CD4-positive, alpha-beta T cell treated with Interleukin-17A for 4 hours (primary cell): Measurements from ENCODE around the gene RING1.

ENCODE experiments used
- DNase-seq: peaks from one replicate; pipeline ENCODE4 v3.0.0-alpha.2; 2020; ENCODE audit warnings: mixed read lengths

The RING1 gene

GRCh38 chr6:33193619-33194018 is 14.7 kb upstream of the RING1 start:
- no peak for DNase-seq

- no peak for DNase-seq
Observed at GRCh38 chr6:33194431-33194979, 13.8 kb upstream of the RING1 start.

- no peak for DNase-seq
Observed at GRCh38 chr6:33195304-33196165, 12.8 kb upstream of the RING1 start.

- DNase-seq, result peak; percentile 28
Observed at GRCh38 chr6:33197431-33198048, 10.8 kb upstream of the RING1 start.

DNA sequence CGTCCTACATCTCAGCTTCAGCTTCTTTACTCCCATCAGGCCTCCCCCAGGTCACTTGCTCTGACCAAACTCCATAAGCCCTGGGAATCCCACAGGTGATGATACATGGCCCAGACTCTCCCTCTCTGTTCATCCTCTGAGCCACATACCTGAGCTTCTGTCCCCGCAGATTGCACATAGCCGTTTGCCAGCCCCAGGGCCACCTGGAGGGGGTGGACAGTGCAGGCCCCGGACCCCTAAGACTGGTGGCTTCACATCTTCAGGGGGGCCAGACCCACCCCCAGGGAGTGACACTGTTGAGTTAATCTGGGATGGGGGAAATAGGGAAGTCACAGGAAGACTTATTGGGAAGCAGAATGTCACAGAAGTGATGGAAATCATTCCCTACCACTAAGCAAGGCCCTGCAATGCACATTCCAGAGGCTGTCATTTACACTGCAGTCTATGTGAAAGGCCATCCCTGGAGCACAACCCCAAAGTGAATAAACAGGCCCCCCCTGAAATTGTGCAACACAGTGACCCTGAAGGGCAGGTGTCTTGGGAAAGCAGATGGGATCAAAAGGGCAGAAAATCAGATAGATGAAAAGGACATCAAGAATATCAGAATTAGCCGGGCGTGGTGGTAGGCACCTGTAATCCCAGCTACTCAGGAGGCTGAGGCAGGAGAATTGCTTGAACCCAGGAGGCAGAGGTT is 10.0 kb upstream of the RING1 start:
- DNase-seq, result no peak

DNA sequence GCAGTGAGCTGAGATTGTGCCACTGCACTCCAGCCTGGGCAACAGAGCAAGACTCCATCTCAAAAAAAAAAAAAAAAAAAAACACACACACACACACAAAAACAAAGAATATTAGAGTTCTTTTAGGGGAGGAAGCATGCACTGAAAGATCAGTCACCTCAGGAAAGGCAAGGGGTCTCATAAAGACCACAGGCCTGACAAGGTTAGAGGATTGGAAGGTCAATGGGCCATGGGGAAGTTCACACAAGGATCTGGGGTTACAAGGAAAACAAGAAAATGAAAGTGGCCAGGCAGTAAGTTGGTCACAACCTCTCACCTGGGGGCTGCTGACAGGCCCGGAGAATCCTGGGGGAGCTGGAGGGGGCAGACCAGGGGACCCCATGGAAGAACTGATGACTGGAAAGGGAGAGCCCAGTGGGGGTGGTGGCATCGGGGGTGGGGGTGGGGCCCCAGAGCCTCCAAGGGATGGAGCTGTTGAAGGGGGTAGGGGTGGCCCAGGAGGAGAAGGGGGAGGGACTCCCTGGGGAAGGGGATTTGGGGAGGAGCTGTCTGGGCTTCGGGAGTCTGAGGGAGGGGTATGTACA is 9.4 kb upstream of the RING1 start:
- DNase-seq, result no peak

DNA sequence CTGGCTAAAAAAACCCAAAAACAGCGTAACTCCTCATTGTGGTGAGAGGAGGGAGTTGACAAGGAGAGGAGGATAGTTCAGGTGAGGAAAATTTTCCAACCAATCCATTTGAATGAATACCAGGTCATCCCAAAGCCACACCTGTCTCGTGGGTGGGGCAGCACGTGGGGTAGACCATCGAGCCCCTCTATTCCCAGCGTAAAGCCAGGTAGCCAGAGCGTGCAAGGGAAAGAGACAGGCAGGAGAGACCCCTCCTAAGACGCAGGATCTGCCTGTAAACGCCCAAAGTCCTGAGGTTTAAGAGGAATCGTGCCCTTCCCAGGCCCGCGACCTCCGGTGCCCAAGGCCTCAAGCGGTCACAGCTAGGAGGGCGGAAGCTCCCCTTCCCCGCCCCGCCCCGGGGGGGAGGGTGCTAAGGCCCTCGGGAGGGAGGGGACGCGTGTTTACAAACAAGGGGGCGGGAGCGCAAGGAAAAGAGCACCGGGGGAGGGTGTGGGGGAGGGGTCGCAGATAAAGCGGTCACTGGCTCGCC is 8.5 kb upstream of the RING1 start:
- peak; percentile 74 for DNase-seq

- DNase-seq, result peak; percentile 99
Observed at GRCh38 chr6:33200219-33201146, 7.8 kb upstream of the RING1 start, which contains the start of the genes RXRB and SLC39A7. TSS of gene RXRB (minus strand) at chr6:33200665. CDS start at chr6:33200476, 189 bp downstream. TSS of gene SLC39A7 (plus strand) at chr6:33200867. CDS start at chr6:33201246, 379 bp downstream.

DNA sequence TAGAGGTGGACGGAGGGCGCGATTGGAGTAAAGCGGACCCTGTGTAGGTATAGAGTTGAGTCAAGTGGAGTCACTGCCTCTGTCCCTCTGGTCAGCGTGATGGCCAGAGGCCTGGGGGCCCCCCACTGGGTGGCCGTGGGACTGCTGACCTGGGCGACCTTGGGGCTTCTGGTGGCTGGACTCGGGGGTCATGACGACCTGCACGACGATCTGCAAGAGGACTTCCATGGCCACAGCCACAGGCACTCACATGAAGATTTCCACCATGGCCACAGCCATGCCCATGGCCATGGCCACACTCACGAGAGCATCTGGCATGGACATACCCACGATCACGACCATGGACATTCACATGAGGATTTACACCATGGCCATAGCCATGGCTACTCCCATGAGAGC is 7.2 kb upstream of the RING1 start:
- no peak for DNase-seq

DNA sequence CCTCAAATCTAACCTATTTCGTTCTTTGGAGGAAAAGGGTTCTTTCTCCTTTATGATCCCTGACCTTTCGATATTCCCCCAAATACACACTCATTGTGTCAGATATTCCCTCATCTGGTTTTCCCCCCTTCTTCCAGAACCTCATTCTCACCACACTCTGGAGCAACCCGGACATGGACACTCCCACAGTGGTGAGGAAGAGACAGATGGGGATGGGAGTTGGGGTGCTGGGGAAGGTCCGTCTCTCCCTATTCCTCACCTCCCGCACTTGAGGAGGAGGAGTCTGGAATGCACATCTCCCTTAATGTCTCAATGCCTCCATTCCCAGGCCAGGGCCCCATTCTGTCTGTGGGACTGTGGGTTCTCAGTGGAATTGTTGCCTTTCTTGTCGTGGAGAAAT is 6.4 kb upstream of the RING1 start:
- DNase-seq, result no peak

- DNase-seq, result no peak
Observed at GRCh38 chr6:33202799-33203198, 5.5 kb upstream of the RING1 start.

DNA sequence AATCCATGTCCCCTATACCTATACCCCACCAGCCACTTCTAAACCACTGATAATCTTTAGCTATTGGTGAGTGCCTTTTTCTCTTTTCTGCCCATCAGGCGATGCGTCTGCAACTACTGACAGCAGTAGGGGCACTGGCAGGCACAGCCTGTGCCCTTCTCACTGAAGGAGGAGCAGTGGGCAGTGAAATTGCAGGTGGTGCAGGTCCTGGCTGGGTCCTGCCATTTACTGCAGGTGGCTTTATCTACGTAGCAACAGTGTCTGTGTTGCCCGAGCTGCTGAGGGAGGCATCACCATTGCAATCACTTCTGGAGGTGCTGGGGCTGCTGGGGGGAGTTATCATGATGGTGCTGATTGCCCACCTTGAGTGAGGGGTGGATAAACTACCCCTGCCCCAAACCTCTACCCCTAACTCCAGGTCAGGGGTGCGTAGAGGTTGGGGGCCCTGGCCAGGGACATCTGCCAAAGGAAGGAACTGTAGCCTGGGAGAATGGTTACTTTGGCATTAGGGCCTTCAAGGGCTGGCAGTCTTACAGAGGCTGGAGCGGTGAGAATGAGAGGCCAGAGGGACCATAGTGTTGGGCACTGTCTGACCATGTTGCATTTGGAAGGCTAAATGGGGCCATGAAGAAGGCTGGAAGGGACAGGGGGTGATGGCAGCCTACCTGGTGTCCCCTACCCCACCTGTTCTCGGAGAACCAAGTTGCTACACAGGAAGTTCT is 4.7 kb upstream of the RING1 start:
- no peak for DNase-seq

GRCh38 chr6:33204165-33204414 is 4.2 kb upstream of the RING1 start:
- DNase-seq, result no peak

GRCh38 chr6:33204415-33205190 is 3.7 kb upstream of the RING1 start, which contains the start of gene HSD17B8:
TSS of gene HSD17B8 (plus strand) at chr6:33204655. CDS start at chr6:33204669, 14 bp downstream.
- peak; percentile 95 for DNase-seq

DNA sequence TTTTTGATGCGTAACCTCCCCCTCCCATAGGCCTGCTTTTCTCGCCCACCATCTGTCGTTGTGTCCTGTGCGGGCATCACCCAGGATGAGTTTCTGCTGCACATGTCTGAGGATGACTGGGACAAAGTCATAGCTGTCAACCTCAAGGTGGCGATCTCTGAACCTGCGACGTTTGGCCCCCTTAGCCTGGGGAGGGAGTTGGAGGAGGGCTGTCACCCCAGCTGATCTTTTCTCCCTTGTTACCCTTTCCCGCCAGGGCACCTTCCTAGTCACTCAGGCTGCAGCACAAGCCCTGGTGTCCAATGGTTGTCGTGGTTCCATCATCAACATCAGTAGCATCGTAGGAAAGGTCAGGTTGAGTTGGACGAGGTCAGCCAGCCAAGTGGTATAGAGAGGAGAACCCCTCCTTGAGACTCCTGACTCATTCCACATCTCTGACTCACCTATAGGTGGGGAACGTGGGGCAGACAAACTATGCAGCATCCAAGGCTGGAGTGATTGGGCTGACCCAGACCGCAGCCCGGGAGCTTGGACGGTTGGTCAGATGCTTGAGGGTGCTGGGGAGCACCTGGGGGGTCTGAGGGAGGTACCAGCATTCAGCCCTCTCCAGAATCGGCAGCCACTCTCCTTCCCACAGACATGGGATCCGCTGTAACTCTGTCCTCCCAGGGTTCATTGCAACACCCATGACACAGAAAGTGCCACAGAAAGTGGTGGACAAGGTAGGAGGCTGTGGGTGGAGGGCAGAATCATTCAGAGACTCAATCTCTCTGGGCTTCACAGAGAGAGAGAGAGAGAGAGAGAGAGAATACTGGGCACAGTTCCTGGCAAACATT is 2.9 kb upstream of the RING1 start:
- no peak for DNase-seq

GRCh38 chr6:33206027-33206863 is 2.1 kb upstream of the RING1 start:
- no peak for DNase-seq

- DNase-seq, result no peak
Observed at GRCh38 chr6:33206864-33207551, 1.3 kb upstream of the RING1 start.
